Skeletal muscle satellite cell (primary cell): ENCODE data around the gene PNKD.

ENCODE experiments used
- H3K27me3 ChIP-seq: 2 replicates; pipeline ENCODE4 v1.7.0; 2013; ENCODE audit warnings: low read length; ENCODE audit not compliant: control insufficient read depth, insufficient read depth
- H3K36me3 ChIP-seq: 2 replicates; pipeline ENCODE4 v1.7.0; 2013; ENCODE audit warnings: mild to moderate bottlenecking, control low read depth, low read length; ENCODE audit not compliant: insufficient read depth
- H3K4me1 ChIP-seq: 2 replicates; pipeline ENCODE4 v1.7.0; 2013; ENCODE audit warnings: low read length; ENCODE audit not compliant: control insufficient read depth, insufficient read depth
- H3K4me2 ChIP-seq: 2 replicates; pipeline ENCODE4 v1.7.0; 2013; ENCODE audit warnings: mild to moderate bottlenecking, low read length
- H3K4me3 ChIP-seq: 2 replicates; pipeline ENCODE4 v1.7.0; 2013; ENCODE audit warnings: low read length
- H3K9ac ChIP-seq: 2 replicates; pipeline ENCODE4 v1.7.0; 2013; ENCODE audit warnings: mild to moderate bottlenecking, low read depth, low read length, moderate library complexity
- H3K9me3 ChIP-seq: replicated peaks from 2 replicates; pipeline ENCODE4 v1.7.0; 2013; ENCODE audit warnings: mild to moderate bottlenecking, control low read depth, low read length

The PNKD gene

GRCh38 chr2:218363736-218364135 is 93.4 kb downstream of the PNKD start:
- Histone ChIP-seq H3K4me2 (no peak overlapping the region), H3K36me3 (no peaks in the 10 kb centered on the region), H3K4me1 (no peaks in the 10 kb centered on the region), H3K9ac (no peak overlapping the region), H3K9me3 (peaks cover 4% of the 10 kb centered on the region), H3K4me3 (no peak overlapping the region), H3K27me3 (peaks cover 10% of the 10 kb centered on the region)

DNA sequence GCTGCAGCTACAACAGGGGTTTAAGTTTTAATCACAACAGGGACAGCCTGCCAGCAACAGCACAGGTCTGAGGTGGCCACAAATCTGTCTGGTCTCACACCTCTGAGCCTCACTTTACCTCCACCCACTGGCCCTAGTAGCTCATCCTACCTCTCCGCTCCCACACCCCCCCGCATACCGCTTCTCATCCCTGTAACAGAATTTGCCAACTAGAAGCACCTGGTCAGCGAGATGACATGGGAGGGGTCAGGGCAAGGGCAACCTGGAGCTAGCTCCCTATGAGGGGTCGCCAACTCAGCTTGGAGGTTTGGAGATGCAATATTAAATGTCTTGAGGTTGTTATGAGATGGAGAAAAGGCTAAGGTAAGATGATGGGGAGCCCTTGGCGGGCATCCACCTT is 93.9 kb downstream of the PNKD start:
- H3K36me3 ChIP-seq = no peaks in the 10 kb centered on the region
- no peak overlapping the region for H3K9ac ChIP-seq
- no peaks in the 10 kb centered on the region for H3K4me1 ChIP-seq
- peaks cover 10% of the 10 kb centered on the region for H3K27me3 ChIP-seq
- peaks cover 4% of the 10 kb centered on the region for H3K9me3 ChIP-seq
- H3K4me3 ChIP-seq = no peak overlapping the region
- H3K4me2 ChIP-seq = no peak overlapping the region

- H3K4me1 ChIP-seq = no peaks in the 10 kb centered on the region
- H3K36me3 ChIP-seq = no peaks in the 10 kb centered on the region
- no peak overlapping the region for H3K9ac ChIP-seq
- H3K4me3 ChIP-seq = no peak overlapping the region
- H3K27me3 ChIP-seq = peaks cover 16% of the 10 kb centered on the region
- H3K9me3 ChIP-seq = peaks cover 4% of the 10 kb centered on the region
- H3K4me2 ChIP-seq = no peak overlapping the region
Observed at GRCh38 chr2:218366621-218367414, 96.5 kb downstream of the PNKD start.

DNA sequence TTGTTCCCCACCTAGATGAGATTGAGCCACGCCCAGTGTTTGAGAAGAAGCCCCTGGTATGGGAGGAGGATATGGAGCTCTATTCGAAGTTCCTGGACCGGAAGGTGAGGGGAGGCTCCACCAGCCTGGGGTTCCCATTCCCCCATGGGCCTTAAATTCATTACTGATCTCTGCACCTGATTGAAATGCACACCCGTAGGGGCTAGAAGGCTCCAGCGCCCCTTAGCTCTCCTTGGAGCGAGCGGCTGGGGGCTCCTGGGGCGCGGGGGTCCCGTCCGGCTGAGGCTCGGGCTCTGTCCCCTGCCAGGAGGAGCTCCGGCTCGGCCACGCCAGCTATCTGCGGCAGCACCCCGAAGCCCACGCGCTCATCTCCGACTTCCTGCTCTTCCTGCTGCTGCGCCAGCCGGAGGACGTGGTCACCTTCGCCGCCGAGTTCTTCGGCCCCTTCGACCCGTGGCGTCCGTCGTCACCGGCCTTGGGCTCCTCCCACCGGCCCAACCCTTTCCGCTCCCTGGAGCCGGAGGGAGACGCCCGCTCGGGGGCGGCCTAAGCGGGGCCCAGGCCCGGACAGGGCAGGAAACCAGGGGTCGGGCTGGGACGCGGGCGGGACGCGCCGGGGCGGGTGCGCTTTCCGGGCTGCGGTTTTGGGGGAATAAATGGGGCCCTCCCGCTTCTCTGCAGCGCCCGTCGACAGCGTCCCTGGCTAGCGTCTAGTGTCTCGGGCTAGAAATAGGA is 97.3 kb downstream of the PNKD start:
- Histone ChIP-seq H3K9me3 (peaks cover 4% of the 10 kb centered on the region), H3K9ac (peak overlapping the region; percentile 70), H3K4me3 (peak overlapping the region; percentile 67), H3K36me3 (no peaks in the 10 kb centered on the region), H3K4me2 (peak overlapping the region; percentile 79), H3K4me1 (no peaks in the 10 kb centered on the region), H3K27me3 (peaks cover 16% of the 10 kb centered on the region)

GRCh38 chr2:218368150-218368528 is 97.8 kb downstream of the PNKD start:
- H3K4me2 ChIP-seq = peak overlapping the region; percentile 79
- H3K36me3 ChIP-seq = no peaks in the 10 kb centered on the region
- peak overlapping the region; percentile 67 for H3K4me3 ChIP-seq
- peak overlapping the region; percentile 70 for H3K9ac ChIP-seq
- H3K4me1 ChIP-seq = no peaks in the 10 kb centered on the region
- H3K9me3 ChIP-seq = peaks cover 4% of the 10 kb centered on the region
- peaks cover 14% of the 10 kb centered on the region for H3K27me3 ChIP-seq

DNA sequence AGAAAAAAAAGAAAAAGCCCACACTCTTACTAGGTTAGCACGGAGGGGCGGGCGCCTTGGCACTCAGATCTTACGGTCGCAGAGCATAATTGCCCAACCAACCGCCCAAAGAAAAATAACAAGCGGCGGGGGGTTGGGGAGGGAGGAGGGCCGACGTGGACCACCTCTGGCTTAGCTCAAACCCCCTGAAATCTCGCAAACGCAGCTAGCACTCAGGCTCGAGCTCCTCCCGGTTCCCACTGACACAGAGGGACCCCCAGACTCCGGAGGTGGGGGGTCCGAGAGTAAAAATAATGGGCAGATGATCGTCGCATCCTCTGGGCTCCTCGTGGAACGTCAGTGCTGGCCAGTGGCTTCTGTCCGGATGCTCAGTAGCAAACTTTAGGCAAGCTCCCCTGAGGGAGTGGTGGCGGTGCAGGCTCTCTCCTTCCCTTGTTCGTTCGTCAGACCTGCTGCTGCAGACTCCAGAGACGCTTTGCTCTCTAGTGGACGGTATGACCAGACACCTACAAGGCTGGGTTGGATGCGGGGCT is 98.4 kb downstream of the PNKD start:
- Histone ChIP-seq H3K27me3 (peaks cover 16% of the 10 kb centered on the region), H3K4me3 (no peak overlapping the region), H3K36me3 (no peaks in the 10 kb centered on the region), H3K4me2 (no peak overlapping the region), H3K9me3 (peaks cover 4% of the 10 kb centered on the region), H3K9ac (no peak overlapping the region), H3K4me1 (no peaks in the 10 kb centered on the region)

DNA sequence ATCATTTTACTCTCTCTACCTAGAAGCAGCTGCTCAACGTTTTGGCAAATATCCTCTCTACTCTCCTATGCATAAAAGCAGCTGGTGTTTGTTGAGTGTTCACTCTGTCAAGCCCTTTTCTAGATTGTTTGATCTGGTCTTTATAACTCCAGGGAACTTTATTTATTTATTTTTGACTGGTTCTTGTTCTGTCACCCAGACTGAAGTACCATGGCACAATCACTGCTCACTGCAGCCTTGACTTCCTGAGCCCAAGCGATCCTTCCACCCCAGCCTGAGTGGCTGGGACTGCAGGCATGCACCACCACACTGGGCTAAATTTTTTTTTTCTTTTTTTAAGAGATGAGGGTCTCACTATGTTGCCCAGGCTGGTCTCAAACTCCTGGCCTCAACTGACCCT is 99.0 kb downstream of the PNKD start:
- Histone ChIP-seq H3K36me3 (no peaks in the 10 kb centered on the region), H3K4me2 (no peak overlapping the region), H3K27me3 (peaks cover 14% of the 10 kb centered on the region), H3K9ac (no peak overlapping the region), H3K9me3 (peaks cover 4% of the 10 kb centered on the region), H3K4me1 (no peaks in the 10 kb centered on the region), H3K4me3 (no peak overlapping the region)

GRCh38 chr2:218370410-218371063 is 100.2 kb downstream of the PNKD start:
- peaks cover 4% of the 10 kb centered on the region for H3K9me3 ChIP-seq
- H3K4me3 ChIP-seq = no peak overlapping the region
- no peaks in the 10 kb centered on the region for H3K4me1 ChIP-seq
- peaks cover 9% of the 10 kb centered on the region for H3K27me3 ChIP-seq
- H3K9ac ChIP-seq = no peak overlapping the region
- no peaks in the 10 kb centered on the region for H3K36me3 ChIP-seq
- H3K4me2 ChIP-seq = no peak overlapping the region

GRCh38 chr2:218371983-218372350 is 101.6 kb downstream of the PNKD start:
- no peaks in the 10 kb centered on the region for H3K9me3 ChIP-seq
- H3K9ac ChIP-seq = no peak overlapping the region
- H3K4me3 ChIP-seq = no peak overlapping the region
- H3K36me3 ChIP-seq = no peaks in the 10 kb centered on the region
- peaks cover 9% of the 10 kb centered on the region for H3K27me3 ChIP-seq
- H3K4me1 ChIP-seq = no peaks in the 10 kb centered on the region
- no peak overlapping the region for H3K4me2 ChIP-seq

DNA sequence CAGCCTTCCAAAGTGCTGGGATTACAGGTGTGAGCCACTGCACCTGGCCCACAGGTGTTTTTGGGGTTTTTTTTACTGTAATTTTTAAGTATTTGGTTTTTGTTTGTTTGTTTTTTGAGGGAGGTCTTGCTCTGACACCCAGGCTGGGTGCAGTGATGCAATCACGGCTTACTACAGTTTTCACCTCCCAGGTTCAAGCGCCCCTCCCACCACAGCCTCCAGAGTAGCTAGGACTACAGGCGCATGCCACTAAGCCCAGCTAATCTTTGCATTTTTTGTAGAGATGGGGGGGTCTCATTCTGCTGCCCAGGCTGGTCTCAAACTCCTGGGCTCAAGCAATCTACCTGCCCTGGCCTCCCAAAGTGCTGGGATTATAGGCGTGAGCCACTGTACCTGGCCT is 104.5 kb downstream of the PNKD start:
- H3K4me2 ChIP-seq = no peak overlapping the region

DNA sequence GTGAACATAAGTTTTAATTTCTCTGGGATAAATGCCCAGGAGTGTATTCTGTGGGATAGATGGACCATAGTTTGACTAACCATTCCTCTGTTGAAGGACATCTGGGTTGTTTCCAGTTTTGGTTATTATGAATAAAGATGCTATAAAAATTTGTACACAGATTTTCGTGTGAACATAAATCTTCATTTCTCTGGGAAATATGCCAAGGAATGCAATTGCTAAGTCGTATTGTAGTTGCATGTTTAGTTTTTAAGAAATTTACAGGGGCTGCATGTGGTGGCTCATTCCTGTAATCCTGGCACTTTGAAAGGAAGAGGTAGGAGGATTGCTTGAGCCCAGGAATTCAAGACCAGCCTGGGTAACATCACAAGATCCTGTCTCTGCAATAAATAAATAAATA is 104.9 kb downstream of the PNKD start:
- H3K36me3 ChIP-seq = no peaks in the 10 kb centered on the region
- no peaks in the 10 kb centered on the region for H3K9me3 ChIP-seq
- H3K4me3 ChIP-seq = no peak overlapping the region
- H3K27me3 ChIP-seq = peaks cover 19% of the 10 kb centered on the region
- H3K4me2 ChIP-seq = no peak overlapping the region
- no peak overlapping the region for H3K9ac ChIP-seq
- H3K4me1 ChIP-seq = no peaks in the 10 kb centered on the region

More for the DNA sequence above, 104.5 kb downstream of the PNKD start:
- Histone ChIP-seq H3K9me3 (no peaks in the 10 kb centered on the region), H3K4me1 (no peaks in the 10 kb centered on the region), H3K36me3 (no peaks in the 10 kb centered on the region), H3K4me3 (no peak overlapping the region), H3K27me3 (peaks cover 22% of the 10 kb centered on the region), H3K9ac (no peak overlapping the region)
